NCI-H446 treated with DMSO at 0.1 percent for 48 hours (cell line): ENCODE data around the gene SCG5.
A peak's percentile ranks its signal among the peaks of the same experiment; 100 is the strongest.

Experiments
- DNase-seq: peaks from one replicate; lab custom pipeline; 2025; lab: John Stamatoyannopoulos, UW

The SCG5 gene

DNA sequence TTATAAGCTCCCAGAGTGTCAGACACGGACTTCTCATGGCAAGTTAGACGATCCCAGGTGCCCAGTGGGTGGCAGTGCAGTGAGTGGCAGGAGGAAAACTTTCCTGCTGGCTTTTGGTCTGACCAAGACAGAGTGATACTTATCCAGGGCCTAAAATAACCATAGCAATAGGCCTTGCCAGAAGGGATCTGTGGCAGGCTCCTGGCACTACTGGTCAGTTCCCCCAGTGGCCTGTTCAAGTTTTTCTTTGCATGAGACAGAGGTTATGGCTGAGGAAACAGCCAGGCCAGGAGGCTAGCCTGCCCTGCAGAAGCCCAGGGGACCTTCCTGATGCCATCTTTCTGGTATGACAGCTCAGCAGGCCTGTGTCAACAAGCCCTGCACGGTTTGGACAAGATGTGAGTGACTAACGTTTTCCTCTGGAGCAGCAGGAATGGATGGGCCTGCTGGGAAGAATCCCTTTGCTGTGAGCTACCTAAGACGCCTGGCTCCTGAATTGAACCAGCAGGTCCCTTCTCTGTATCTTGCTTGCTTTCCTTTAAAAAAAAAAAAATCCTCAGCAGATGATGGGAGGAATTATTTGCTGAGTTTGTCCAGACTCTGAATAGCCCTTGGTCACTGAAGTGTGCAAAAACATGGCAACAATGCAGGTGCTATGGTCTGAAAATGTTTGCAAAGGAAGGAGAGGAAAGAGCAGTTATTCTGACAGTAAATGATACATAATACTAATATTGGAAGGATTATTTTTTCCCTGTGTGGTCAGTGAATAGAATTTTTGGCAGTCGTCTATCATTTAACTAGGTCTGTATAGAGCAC, 18.0 kb downstream of the SCG5 start:
- DNase-seq, result no peak

DNA sequence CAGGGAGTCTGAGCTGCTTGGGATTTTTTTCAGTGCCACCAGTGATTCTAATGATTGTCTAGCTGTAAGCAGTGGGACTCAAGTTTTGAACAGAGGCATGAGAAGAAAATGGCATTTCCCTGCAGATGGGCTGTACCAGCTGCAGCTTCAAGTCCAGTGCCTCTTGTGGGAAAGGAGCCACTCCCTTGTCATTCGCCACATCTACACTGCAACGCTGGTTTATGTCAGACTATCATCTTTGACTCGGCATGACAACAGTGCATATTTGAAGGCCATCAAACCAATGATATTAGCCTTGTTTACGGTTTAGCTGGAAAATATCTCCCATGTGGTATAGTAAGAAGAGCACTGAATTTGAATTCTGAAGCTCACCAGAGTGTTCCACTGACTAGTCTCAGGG, 22.2 kb downstream of the SCG5 start:
- DNase-seq, result no peak

GRCh38 chr15:32664796-32665195, 23.3 kb downstream of the SCG5 start:
- no peak for DNase-seq

GRCh38 chr15:32667321-32667720, 25.8 kb downstream of the SCG5 start:
- DNase-seq, result no peak

DNA sequence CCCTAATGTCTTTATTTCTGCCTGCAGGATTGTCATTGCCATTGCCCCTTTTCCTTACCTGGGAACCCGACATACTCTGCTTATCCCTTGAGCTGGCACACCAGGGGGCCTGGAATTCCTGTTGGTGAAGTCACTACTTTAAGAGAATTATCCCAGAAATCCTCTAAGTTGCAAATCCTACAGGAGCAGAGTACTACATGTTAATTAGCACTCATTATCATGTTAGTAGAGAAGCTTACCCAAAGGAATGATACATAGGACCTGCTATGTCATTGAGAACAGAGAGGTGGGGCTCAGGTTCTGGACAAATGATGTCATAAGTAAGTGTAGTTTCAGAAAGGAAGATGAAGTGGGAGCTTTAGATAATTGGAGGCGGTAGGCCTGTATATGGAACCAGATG, 27.4 kb downstream of the SCG5 start:
- DNase-seq, result no peak

- DNase-seq, result no peak
Observed at GRCh38 chr15:32669896-32670611, 28.5 kb downstream of the SCG5 start.

DNA sequence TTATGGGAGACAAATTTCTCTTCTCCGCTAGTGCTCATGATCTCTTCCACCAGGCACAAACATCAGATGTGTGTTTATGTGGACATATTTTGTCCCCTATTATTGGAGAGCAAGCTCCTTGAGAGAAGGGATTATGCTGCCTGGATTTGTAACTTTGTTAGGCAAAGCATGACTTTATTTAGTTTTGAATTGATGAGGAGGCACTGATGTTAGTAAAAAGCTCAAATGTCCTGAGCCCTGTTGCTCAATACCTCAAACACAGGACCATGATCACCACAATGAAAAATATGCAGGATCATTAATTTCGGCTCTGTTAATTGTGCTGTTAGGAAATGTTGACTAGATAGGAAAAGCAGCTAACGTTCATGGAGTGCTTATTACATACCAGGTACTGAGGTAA, 29.1 kb downstream of the SCG5 start:
- DNase-seq, result no peak

DNA sequence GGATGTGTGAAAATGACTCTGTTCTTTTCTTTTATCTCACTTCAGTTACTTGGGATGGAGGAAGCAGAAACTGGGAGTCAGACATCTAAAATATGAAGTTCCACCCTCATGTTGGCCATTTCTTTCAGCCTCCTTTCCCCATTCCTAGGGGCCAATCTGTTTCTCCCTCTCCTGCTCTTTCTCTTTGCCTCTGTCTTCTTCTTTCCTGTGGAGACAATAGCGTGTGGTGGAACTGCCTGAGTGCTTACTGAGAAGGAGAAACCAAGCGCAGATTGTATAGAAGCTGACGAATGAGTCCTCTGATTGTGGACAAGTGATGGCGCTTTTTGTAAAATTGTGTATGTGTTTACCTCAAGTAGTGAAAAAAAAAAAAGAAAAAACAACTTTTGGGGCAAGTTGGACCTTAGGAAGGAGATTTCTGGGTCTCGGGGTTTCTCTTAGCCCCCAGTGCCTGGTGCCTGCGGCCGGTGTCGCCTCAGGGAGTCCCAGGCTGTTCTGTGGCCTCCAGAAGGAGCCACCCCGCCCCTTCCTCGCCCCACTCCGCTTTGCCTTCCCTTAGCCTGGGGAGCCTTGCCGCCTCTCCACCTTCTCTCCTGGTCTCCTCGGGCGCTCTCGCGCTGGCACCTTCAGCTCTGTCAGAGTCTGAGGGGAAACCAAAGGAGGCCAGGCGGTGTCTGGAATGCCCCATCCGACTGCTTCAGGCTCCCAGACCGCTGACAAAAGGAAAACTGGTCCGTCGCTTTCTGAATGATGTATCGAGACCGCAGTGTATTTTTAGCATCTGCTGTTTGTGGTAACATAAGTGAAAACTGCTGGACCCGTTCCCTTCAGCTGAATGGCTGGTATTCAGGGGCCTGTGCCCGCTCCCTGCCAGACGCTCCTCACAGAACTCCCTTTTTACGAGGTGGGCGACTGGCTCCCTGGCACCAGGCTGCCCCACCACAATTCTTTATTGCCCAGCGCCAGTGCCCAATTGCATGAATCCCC, 30.1 kb downstream of the SCG5 start:
- DNase-seq, result no peak

DNA sequence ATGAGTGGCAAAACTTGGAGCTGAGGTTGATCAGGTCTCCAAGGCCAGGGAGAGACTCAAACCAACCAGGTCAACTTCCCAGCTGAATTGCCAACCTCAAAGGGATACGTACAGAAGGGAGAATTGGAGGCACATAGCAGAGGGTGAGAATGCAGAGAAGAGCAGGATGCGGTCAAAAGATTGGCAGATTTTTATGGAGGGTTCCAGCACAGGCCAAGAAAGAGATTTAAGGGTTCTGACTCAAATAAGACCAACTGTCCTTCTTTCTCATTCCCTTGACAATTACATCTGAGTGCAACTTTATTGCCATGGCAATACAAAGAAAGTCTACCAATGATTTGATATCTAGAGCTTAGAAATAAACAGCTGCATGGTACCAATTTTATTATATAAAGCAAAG, 33.2 kb downstream of the SCG5 start:
- DNase-seq, result no peak

DNA sequence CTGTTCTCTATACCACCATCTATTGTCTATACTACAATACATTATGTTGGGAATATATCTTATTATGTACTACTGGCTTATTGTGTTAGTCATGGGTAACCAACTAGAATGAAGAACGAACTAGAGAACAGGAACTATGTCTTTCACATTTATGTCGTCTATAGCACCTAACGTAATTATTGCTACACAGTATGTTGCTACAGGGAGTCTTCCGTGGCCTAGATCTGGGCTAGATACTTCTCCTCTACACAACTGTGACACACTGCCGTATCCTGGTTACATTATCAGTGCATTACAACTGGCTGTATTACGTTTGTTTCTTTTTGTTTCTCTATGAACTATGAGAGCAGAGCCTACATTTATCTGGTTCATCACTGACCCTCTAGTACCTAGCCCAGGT, 34.0 kb downstream of the SCG5 start:
- no peak for DNase-seq

DNA sequence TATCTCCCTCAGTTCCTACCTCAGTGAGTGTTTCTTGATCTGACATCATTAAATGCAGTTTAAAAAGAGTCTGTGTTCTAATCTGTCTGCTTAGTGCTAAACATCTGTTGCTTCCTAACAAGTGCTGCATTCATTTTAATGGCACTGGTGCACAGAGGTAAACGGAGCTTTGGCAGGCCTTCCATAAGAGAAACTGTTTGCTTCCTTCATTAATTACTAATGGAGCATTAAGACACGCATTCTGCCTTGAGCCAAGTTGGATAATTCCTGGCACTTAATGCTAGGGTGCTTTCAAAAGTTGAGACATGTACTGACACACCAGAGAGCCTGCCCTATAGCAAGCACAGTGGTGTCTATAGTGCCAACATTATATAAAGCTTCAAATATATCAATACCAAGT, 34.7 kb downstream of the SCG5 start:
- peak; percentile 55 for DNase-seq

- no peak for DNase-seq
Observed at GRCh38 chr15:32677238-32677750, 35.8 kb downstream of the SCG5 start.

GRCh38 chr15:32679298-32679690, 37.8 kb downstream of the SCG5 start:
- no peak for DNase-seq

- no peak for DNase-seq
Observed at GRCh38 chr15:32682569-32682968, 41.1 kb downstream of the SCG5 start.

- no peak for DNase-seq
Observed at GRCh38 chr15:32682977-32683630, 41.6 kb downstream of the SCG5 start.

DNA sequence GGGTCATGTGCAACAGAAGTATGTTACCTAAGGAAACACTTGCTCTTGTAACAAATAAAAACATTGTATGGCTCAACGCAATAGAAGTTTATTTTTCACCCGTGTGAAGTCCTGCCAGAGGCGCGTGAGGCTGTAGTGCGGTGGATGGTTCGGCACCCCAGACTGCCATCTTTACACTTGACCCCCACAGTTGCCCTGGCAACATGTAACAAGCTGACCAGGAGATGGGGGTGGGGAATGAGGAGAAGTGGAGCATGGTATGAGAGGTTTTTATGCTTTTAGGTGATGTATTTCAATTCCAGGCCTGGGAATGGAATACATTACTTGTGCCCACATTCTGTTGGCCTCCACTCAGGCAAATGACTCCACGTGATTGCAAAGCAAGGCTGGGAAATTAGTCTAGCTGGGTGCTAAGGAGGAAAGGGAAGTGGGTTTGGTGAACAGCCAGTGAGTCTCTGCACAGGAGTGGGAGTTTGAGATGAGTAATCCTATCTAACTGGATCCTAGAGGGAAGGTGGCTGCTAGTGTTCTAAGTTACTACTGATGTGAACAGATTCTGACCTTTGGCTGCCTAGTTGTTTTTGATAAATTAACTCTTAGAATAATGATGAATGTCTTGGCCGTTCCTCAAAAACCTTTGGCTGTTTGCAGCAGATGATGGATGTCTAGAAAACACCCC, 42.5 kb downstream of the SCG5 start:
- peak; percentile 53 for DNase-seq

DNA sequence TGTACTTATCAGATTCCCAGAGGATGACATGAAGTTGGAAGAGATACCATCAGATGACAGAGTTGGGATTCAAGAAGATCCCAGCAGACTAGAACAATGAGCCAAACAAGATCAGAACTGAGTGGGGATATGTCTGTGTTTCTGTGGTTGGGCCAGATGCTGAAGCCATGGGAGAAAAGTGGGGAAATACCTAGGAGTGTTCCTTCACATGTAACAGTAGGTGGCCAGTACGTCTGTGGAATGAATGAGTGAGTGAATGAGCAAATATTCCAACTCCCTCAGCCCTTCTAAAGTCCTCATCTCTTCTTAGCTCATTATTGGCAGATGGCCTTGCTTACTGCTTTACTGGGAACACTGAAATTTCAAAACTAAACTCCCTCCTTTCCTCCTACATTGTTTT, 44.1 kb downstream of the SCG5 start:
- DNase-seq, result no peak

DNA sequence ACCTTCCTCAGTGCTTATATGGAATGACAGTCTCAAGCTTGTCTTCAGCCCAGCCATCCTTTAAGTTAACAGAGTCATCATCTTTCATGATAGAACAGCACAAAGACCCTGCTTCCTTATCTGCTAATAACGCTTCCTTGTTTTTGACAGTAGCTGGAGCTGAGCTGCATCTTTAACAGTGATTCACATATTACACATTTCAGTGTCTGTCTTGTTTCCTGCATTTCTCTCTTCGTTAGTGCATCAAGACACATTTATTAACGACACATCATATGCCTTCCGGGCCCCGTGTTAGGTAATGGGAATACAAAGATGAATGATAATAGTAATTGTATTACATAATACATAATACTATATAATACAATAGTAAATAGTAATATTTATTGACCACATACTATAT, 46.0 kb downstream of the SCG5 start:
- no peak for DNase-seq

DNA sequence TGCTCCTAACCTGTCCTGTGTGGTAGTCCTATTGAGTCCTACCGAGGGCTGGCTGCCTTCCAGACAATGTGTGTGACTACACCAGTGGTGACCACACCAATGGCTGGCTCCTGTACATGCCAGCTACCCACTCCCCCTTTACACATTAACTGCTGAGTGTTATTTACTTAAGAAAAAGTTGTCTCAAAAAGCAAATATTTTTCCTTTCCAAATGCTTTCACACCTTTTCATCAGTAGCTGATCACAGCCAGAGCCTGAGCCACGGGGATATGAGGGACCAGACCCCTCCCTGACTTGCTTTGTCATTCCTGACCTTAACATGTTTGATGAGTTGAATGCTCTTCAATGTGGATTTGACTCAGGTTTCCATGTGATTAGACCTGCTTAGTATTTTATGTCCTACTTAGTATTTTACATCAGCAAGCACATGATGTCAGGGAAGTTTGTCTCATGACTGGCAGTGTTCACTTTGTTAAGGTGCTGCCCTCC, 46.7 kb downstream of the SCG5 start:
- DNase-seq, result no peak

DNA sequence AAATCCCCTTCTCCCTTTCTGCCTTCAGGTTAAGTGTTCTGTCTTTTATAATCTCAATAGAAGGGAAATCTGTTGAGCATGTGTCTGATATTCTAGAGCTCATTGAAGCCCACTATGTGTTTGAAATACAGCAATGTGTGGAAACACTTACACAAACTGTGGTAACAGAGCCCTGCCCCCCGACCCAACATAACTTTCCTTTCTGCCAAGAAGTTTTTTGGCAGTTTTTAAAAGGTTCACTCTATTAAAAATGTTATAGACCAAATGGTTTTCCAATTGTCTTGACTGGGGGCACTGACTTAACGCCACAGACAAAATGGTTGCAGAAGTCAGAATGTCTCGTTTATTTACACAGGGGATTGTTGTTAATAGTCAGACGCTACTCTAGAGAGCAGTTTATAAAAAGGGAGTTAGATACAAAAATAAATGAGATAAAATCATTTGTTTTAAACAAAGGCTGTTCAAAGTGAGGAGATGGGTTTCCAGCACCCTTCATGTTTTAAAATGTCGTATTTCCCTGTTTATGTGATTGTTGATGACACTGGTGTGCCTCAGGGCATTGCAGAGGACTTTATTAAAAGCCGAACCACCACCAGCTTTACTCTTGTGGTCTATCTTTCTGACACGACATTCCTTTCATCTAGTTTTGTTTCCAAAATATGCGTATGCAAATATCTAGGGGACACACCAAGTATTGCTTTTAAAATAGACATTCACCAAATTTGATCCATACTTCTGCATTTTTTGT, 49.6 kb downstream of the SCG5 start:
- DNase-seq, result no peak
